GM12891 (cell line): ENCODE results near the gene COMMD10.

Experiments
- POLR2A ChIP-seq: IDR thresholded peaks from 2 replicates; pipeline ENCODE4 v1.6.1; 2011; ENCODE audit warnings: low read depth, low read length, control low read depth
- POLR2AphosphoS5 ChIP-seq: IDR thresholded peaks from 2 replicates; pipeline ENCODE4 v1.6.1; 2011; ENCODE audit warnings: low read depth, low read length, control low read depth
- POU2F2 ChIP-seq: IDR thresholded peaks from 2 replicates; pipeline ENCODE4 v1.6.1; 2011; ENCODE audit warnings: low read depth, mild to moderate bottlenecking, control low read depth, low read length, moderate library complexity
- SPI1 ChIP-seq: IDR thresholded peaks from 2 replicates; pipeline ENCODE4 v1.6.1; 2011; ENCODE audit warnings: low read depth, low read length, control low read depth
- TAF1 ChIP-seq: IDR thresholded peaks from 2 replicates; pipeline ENCODE4 v1.6.1; 2011; ENCODE audit warnings: low read depth, low read length, control low read depth

- TF ChIP-seq SPI1 = no peak
- TF ChIP-seq POLR2AphosphoS5 = no peak
- no peak for TF ChIP-seq POLR2A
- no peak for TF ChIP-seq TAF1
- TF ChIP-seq POU2F2 = no peak
These were observed 45.6 kb downstream of the COMMD10 start for GRCh38 chr5:116130471-116130870.
